Heart right ventricle (tissue), 16 donors: ENCODE measurements around the gene CD7. TPM values are rescaled to one million over a fixed set of nuclear protein-coding genes. Genes with fewer than 3 reads are reported as not detected.

Experiments used
- ATAC-seq, 8 donors: fragments of 200-7000 bp; cut with Tn5 transposase; one replicate each; pipeline ENCODE4 v1.9.1; 2020; ENCODE audit warnings: mild to moderate bottlenecking in 8 of 8, moderate library complexity in 8 of 8, moderate number of reproducible peaks in 1 of 8
- DNase-seq, 2 donors: peaks; one replicate each; pipeline ENCODE4 v3.0.0-alpha.2; 2020
- H3K27ac ChIP-seq, 10 donors: fragments of 200-600 bp; sonication (generic) in 2 of 10; one replicate each; pipeline versions ENCODE4 v1.5.0 to v1.8.0; 2020 to 2022; ENCODE audit warnings: mild to moderate bottlenecking in 3 of 10
- H3K27me3 ChIP-seq, 7 donors: fragments of 200-600 bp; one replicate each; pipeline ENCODE4 v1.8.0; 2021 to 2022; ENCODE audit warnings: mild to moderate bottlenecking in 2 of 7
- H3K36me3 ChIP-seq, 9 donors: fragments of 200-600 bp; sonication (generic) in 1 of 9; one replicate each; pipeline versions ENCODE4 v1.5.0 to v1.8.0; 2020 to 2022; ENCODE audit warnings: mild to moderate bottlenecking in 2 of 9
- H3K4me1 ChIP-seq, 9 donors: fragments of 200-600 bp; sonication (generic) in 1 of 9; one replicate each; pipeline versions ENCODE4 v1.5.0 to v1.8.0; 2020 to 2022; ENCODE audit warnings: mild to moderate bottlenecking in 4 of 9
- H3K4me3 ChIP-seq, 10 donors: fragments of 200-600 bp; sonication (generic) in 2 of 10; one replicate each; pipeline versions ENCODE4 v1.5.0 to v1.8.0; 2020 to 2022; ENCODE audit warnings: mild to moderate bottlenecking in 7 of 10, moderate library complexity in 2 of 10
- H3K9me3 ChIP-seq, 11 donors: fragments of 200-600 bp in 10 of 11; sonication (generic) in 2 of 11; one replicate each; pipeline versions ENCODE4 v1.5.0 to v1.8.0; 2013 to 2022; ENCODE audit warnings: mild to moderate bottlenecking in 2 of 11, control low read depth in 1 of 11, moderate library complexity in 1 of 11
- WGBS, 2 donors: extraction: QIAGEN DNeasy Blood & Tissue Kit; methylation state at CpG; one replicate each; pipeline ENCODE4 v1.1.7; 2013; ENCODE audit warnings: inconsistent platforms in 1 of 2; 5-methylcytosine and 5-hydroxymethylcytosine counted together
- intact Hi-C, 10 donors: fragments of 100-400 bp; cut with DNase I; formaldehyde crosslinking; loops; one replicate each; pipeline versions ENCODE4 v1.11.1 to v1.14.2; 2022
- polyA plus RNA-seq, 2 donors: library from polyadenylated mRNA; stranded (reverse); fragments of 200-250 nt; gene quantifications; one replicate each; pipeline ENCODE4 v1.2.3, GENCODE V29; 2013
- total RNA-seq, 10 donors: library from RNA; stranded (reverse); fragmentation: NEBNext Ultra II Directional in 3 of 10; extraction: Animal tissue kit (Norgen Biotek cat#: 25700) in 3 of 10; gene quantifications; one replicate each; pipeline versions ENCODE4 v1.2.1 to v1.2.4, GENCODE V29; 2021 to 2023
- TF ChIP-seq, protein P1 (sequence below), 9 donors: fragments of 200-600 bp; sonication (generic) in 2 of 9; IDR thresholded peaks; one replicate each; pipeline versions ENCODE4 v1.5.0 to v1.8.0; 2021 to 2022; ENCODE audit warnings: antibody characterized with exemption in 9 of 9, mild to moderate bottlenecking in 5 of 9, moderate library complexity in 1 of 9
- donor health status: Arrhythmogenic right ventricular cardiomyopathy.
- donor health status: ischemic (EF 13 %, LVEDD 7.1; RV severe dilation, severe dysfunction).
- donor health status: healthy with polysubstance abuse.
- donor health status: DM: no; HTN: yes; CAD: no.
- donor health status: DM: no; HTN: no; CAD: no.
- donor health status: ischemic (EF 25% LVEDD 6.9; RV normal size, moderate dysfunction).
- donor health status: ischemic (EF 25% LVEDD 5.7; RV mildly dilated, moderate dysfunction).
- donor health status: healthy.
- donor health status: DM: yes; HTN: yes; CAD: no.
- donor health status: Ischemic cardiomyopathy.
- donor health status: ischemic (EF 35%, LVEDD 5.7; RV mildly dilated, moderate dysfunction).
- donor health status: nonischemic (EF 11% LVEDD 7.7; RV severe dilation, severe dysfunction).
- donor health status: DM: yes; HTN: yes; CAD: no.
- donor health status: PGD.
- donor health status: ischemic (EF 29% LVEDD 5.4; RV normal size, mild dysfunction).
- donor health status: nonischemic (EF 23%, LVEDD 6.1; RV moderate dilation, normal function).

Gene CD7
- total and polyA plus RNA-seq, 12 donors, result 0.15 to 6.0 (median 0.39) TPM; not detected in 1

DNA sequence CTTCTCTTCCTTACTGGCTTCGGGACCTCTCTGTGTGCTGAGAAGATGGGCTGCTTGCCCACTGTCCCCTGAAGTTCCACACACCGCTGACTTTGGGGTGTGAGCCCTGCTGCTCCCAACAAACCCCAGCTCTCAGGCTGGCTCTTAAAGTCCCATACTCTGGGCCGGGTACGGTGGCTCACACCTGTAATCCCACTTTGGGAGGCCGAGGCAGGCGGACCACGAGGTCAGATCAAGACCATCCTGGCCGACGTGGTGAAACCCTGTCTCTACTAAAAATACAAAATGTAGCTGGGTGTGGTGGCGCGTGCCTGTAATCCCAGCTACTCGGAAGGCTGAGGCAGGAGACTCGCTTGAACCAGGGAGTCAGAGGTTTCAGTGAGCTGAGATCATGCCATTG, 17.2 kb downstream of the CD7 start:
- DNase-seq, result no peak

DNA sequence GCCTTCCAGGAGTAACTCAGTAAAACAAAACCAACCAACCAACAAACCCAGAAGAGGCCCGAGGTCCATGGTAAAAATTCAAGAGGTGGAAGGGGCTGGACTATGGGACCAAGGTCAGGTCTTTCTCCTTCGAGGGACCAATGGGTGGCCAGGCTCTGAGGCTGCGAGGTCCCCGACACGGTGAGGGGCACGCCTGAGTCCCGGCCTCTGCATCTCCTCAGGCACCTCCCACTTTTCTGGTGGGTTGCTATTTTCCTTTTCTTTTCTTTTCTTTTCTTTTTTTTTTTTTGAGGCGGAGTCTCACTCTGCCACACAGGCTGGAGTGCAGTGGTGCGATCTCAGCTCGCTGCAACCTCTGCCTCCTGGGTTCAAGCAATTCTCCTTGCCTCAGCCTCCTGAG, 18.0 kb downstream of the CD7 start:
- no peak for ATAC-seq
- TF ChIP-seq, protein P1, sequence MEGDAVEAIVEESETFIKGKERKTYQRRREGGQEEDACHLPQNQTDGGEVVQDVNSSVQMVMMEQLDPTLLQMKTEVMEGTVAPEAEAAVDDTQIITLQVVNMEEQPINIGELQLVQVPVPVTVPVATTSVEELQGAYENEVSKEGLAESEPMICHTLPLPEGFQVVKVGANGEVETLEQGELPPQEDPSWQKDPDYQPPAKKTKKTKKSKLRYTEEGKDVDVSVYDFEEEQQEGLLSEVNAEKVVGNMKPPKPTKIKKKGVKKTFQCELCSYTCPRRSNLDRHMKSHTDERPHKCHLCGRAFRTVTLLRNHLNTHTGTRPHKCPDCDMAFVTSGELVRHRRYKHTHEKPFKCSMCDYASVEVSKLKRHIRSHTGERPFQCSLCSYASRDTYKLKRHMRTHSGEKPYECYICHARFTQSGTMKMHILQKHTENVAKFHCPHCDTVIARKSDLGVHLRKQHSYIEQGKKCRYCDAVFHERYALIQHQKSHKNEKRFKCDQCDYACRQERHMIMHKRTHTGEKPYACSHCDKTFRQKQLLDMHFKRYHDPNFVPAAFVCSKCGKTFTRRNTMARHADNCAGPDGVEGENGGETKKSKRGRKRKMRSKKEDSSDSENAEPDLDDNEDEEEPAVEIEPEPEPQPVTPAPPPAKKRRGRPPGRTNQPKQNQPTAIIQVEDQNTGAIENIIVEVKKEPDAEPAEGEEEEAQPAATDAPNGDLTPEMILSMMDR (IDR thresholded peaks at IDR 0.05), result no peak
- no peak overlapping the region for H3K4me3 ChIP-seq
- no peak for DNase-seq
- H3K27me3 ChIP-seq, result peaks cover 0 to 32% (median 0%) of the 10 kb centered on the region in 7 donors
- intact Hi-C loops, result loop anchor here in 4 of 10 donors (5.0 to 10.0 kb wide), 2 partner anchors 55 to 67 kb away; no protein-coding TSS in a partner anchor
- peaks cover 9 to 87% (median 25%) of the 10 kb centered on the region in 9 donors for H3K4me1 ChIP-seq
- peak overlapping the region in 4 of 10 donors; percentile 79 to 99 (median 92) for H3K27ac ChIP-seq
- H3K9me3 ChIP-seq, result no peaks in the 10 kb centered on the region
- no peaks in the 10 kb centered on the region for H3K36me3 ChIP-seq
- 92 to 93% methylated on average over 10 of the region's 10 CpGs for WGBS, 2 donors

More for the DNA sequence above, 17.2 kb downstream of the CD7 start:
- no peak overlapping the region for H3K4me3 ChIP-seq
- H3K27ac ChIP-seq, result no peak overlapping the region
- 94 to 96% methylated on average over 13 of the region's 13 CpGs for WGBS, 2 donors
- peaks cover 0 to 32% (median 0%) of the 10 kb centered on the region in 7 donors for H3K27me3 ChIP-seq
- H3K4me1 ChIP-seq, result peaks cover 9 to 85% (median 25%) of the 10 kb centered on the region in 9 donors
- no peak for ATAC-seq
- no peaks in the 10 kb centered on the region for H3K9me3 ChIP-seq
- intact Hi-C loops, result loop anchor here in 1 of 10 donors (2.0 kb wide), 1 partner anchor 21 kb away; no protein-coding TSS in a partner anchor
- TF ChIP-seq, protein P1 (IDR thresholded peaks at IDR 0.05), result no peak
- H3K36me3 ChIP-seq, result no peaks in the 10 kb centered on the region

DNA sequence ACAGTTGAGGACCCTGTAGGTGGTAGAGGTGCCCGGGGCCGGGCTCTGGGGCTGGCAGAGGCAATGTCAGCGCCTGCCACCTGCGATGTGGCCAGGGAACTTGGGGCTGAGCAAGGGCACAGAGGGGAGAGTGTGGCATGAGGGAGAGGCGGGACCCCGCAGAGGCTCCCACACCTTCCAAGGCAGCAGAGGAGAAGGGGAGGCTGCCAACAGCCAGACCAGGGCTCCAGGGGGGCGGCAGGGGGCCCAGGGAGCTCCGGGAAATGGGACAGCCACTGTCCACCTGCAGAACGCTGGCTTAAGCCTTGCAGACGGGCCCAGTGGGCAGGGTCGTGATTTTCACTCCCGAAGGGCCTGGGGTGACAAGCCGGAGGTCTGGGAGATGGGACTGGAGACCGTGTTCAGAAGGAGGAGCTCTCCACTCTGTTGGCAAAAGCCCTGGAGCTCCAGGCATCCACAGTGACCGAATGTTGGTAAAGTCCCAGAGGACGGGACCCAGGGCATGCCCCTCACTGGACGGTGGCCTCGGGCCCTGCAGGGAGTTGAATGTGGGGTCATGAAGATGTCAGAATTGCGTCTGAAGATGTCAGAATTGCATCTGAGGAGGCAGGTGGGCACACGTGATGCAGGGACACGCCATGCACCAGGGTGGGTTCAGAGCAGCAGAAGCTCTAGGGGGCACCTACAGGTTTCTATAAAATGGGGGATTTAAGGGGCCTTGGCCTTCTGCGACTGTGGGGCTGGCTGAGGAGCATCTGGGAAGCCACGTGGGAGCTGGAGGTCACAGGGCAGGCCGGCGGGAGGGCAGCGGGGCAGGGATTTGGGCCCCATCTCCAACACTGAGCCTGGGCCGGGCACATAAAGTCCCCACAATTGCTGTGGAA, 18.6 kb downstream of the CD7 start:
- Histone ChIP-seq H3K36me3 (no peaks in the 10 kb centered on the region), H3K9me3 (no peaks in the 10 kb centered on the region), H3K4me3 (peak overlapping the region in 9 of 10 donors; percentile 31 to 57 (median 49)), H3K27ac (peak overlapping the region; percentile 66 to 99 (median 88)), H3K27me3 (peaks cover 0 to 26% (median 0%) of the 10 kb centered on the region in 7 donors), H3K4me1 (peaks cover 9 to 87% (median 27%) of the 10 kb centered on the region in 9 donors)
- DNase-seq (no peak), ATAC-seq (peak in 1 of 8 donors; percentile 9)
- TF ChIP-seq, protein P1 (IDR thresholded peaks at IDR 0.05), result no peak
- 73 to 83% methylated on average over 27 of the region's 27 CpGs for whole genome bisulfite sequencing, 2 donors
- intact Hi-C loops, result loop anchor here in 4 of 10 donors (5.0 to 10.0 kb wide), 2 partner anchors 54 to 66 kb away; no protein-coding TSS in a partner anchor

DNA sequence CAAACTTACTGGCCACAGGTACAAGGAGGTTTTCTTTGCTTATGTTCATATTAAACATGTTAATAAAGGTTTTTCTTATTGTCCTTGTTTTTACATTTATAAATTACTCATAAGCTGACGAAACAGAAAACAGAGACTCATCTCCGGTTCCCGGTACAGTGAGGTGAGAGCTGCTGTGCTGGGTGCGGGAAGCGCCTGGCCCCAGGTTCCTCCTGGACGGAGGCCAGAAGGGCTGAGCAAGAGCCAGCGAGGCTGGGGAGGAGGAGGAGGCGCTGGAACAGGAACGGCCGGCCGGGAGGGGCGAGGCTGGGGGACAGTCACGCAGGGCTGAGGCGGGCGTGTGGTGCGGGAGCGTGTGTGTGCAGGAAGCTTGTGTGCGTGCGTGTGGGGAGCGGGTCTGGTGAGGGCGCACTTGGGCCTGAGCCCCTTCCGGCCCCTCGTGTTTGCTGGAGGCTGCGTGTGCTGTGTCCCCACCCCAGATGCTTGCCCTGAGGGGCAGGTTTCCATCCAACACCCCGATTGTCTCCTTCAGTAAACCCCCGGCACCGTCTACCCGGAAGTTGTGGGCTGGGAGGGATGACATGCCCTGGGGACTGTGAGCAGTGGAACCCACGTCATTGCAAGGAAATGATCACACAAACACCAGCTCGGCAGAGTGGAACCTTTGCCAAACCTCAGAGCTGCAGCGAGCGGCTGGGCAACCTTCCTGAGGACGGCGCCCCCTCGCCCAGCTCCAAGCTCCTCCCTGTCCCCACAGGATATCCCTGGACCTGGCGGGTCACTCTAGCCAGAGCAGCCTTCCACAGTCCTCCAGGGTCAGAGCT, 19.5 kb downstream of the CD7 start:
- H3K4me1 ChIP-seq, result peaks cover 11 to 87% (median 31%) of the 10 kb centered on the region in 9 donors
- H3K4me3 ChIP-seq, result peak overlapping the region in 9 of 10 donors; percentile 31 to 57 (median 49)
- TF ChIP-seq, protein P1 (IDR thresholded peaks at IDR 0.05), result no peak
- H3K27me3 ChIP-seq, result peaks cover 0 to 18% (median 0%) of the 10 kb centered on the region in 7 donors
- ATAC-seq (peak; percentile 80 to 89 (median 85)), DNase-seq (peak; percentile 85 to 89)
- WGBS, 2 donors, result 19 to 24% methylated on average over 36 of the region's 36 CpGs
- intact Hi-C loops, result loop anchor here in 4 of 10 donors (5.0 to 10.0 kb wide), 2 partner anchors 53 to 66 kb away; no protein-coding TSS in a partner anchor
- peak overlapping the region; percentile 66 to 99 (median 88) for H3K27ac ChIP-seq
- no peaks in the 10 kb centered on the region for H3K9me3 ChIP-seq
- no peaks in the 10 kb centered on the region for H3K36me3 ChIP-seq
